OCI-LY7 (cell line): ENCODE measurements around the gene ANP32E. TPM values are rescaled to one million over a fixed set of nuclear protein-coding genes. Genes with fewer than 3 reads are reported as not detected.
"Not testable (repeated sequence)": the region's sequence is repeated elsewhere in the genome, so short reads cannot be mapped to it uniquely, and the experiment has no call there.

Experiments
- BruUV-seq: library from RNA; stranded (reverse); fragments of 400-500 nt; replicated peaks from 2 replicates; lab custom pipeline; 2021; lab: Mats Ljungman, UMichigan
- CTCF ChIA-PET: fragments of 300-600 bp; sonication (Branson Sonifier 250); formaldehyde crosslinking; loops from one replicate; lab custom pipeline; 2022; ENCODE audit warnings: antibody characterized with exemption; ENCODE audit not compliant: unreplicated experiment; lab: Charles Lee
- POLR2A ChIA-PET: fragments of 300-600 bp; sonication (Branson Sonifier 250); formaldehyde crosslinking; loops from one replicate; lab custom pipeline; 2022; ENCODE audit warnings: antibody characterized with exemption; lab: Charles Lee
- DNase-seq: peaks from one replicate; pipeline ENCODE4 v3.0.0-alpha.2; 2015; ENCODE audit warnings: low spot score
- H2AFZ ChIP-seq: fragments of 200-600 bp; sonication (generic), shearing (Covaris generic); 2 replicates; pipeline ENCODE4 v1.6.1; 2014; ENCODE audit warnings: mild to moderate bottlenecking, antibody characterized with exemption, low read length, moderate library complexity
- H3K27ac ChIP-seq: fragments of 200-600 bp; sonication (generic); 2 replicates; pipeline ENCODE4 v1.5.1; 2014; ENCODE audit warnings: mixed run types, low read depth, mild to moderate bottlenecking, moderate library complexity, low read length, inconsistent platforms; ENCODE audit not compliant: poor library complexity, severe bottlenecking
- H3K36me3 ChIP-seq: fragments of 200-600 bp; sonication (generic); 2 replicates; pipeline ENCODE4 v1.6.1; 2014; ENCODE audit warnings: mild to moderate bottlenecking, antibody characterized with exemption, low read length, moderate library complexity, mixed read lengths; ENCODE audit not compliant: insufficient read depth
- H3K4me1 ChIP-seq: fragments of 200-600 bp; sonication (generic); 2 replicates; pipeline ENCODE4 v1.5.1; 2014; ENCODE audit warnings: mild to moderate bottlenecking, low read length; ENCODE audit not compliant: insufficient read depth, poor library complexity, severe bottlenecking
- H3K4me2 ChIP-seq: fragments of 200-600 bp; sonication (generic); 2 replicates; pipeline ENCODE4 v1.6.1; 2014; ENCODE audit warnings: mild to moderate bottlenecking, low read length
- H3K4me3 ChIP-seq: fragments of 200-600 bp; sonication (generic); 2 replicates; pipeline ENCODE4 v1.5.1; 2014; ENCODE audit warnings: mild to moderate bottlenecking, low read depth, low read length; ENCODE audit not compliant: poor library complexity, severe bottlenecking
- H3K79me2 ChIP-seq: fragments of 200-600 bp; sonication (generic); 2 replicates; pipeline ENCODE4 v1.6.1; 2016; ENCODE audit warnings: low read depth, mild to moderate bottlenecking, low read length, moderate library complexity, mixed read lengths; ENCODE audit not compliant: insufficient read depth
- H3K9me2 ChIP-seq: fragments of 200-600 bp; sonication (generic); 2 replicates; pipeline ENCODE4 v1.6.1; 2016; ENCODE audit warnings: mild to moderate bottlenecking, low read length, mixed read lengths; ENCODE audit not compliant: insufficient read depth
- H3K9me3 ChIP-seq: fragments of 200-600 bp; sonication (generic); 2 replicates; pipeline ENCODE4 v1.6.1; 2014; ENCODE audit warnings: mild to moderate bottlenecking, mixed run types, low read length, mixed read lengths
- H4K20me1 ChIP-seq: fragments of 200-600 bp; sonication (generic); 2 replicates; pipeline ENCODE4 v1.6.1; 2014; ENCODE audit warnings: mild to moderate bottlenecking, antibody characterized with exemption, low read length, moderate library complexity, mixed read lengths; ENCODE audit not compliant: insufficient read depth
- CTCF ChIP-seq: fragments of 200-600 bp; sonication (generic); conservative IDR thresholded peaks from 2 replicates; pipeline ENCODE4 v1.5.1; 2014; ENCODE audit warnings: mild to moderate bottlenecking, antibody characterized with exemption, low read length, moderate library complexity, mixed read lengths
- EZH2phosphoT487 ChIP-seq: fragments of 200-600 bp; sonication (generic); IDR thresholded peaks from 2 replicates; pipeline ENCODE4 v1.6.1; 2018; ENCODE audit warnings: low read depth, borderline replicate concordance, mild to moderate bottlenecking, mixed run types, antibody characterized with exemption, low read length, moderate library complexity, mixed read lengths
- intact Hi-C: fragments of 100-400 bp; cut with micrococcal nuclease; formaldehyde crosslinking; loops from one replicate; pipeline ENCODE4 v1.10.0; 2022; ENCODE audit not compliant: unreplicated experiment
- total RNA-seq, 2 experiments: library from RNA; depleted of rRNA in 1 of 2; stranded (reverse); fragments of >200 nt in 1 of 2; shearing (Covaris generic) in 1 of 2; gene quantifications; 2 replicates each; pipeline ENCODE4 v1.2.3, GENCODE V29; 2014 to 2022

The ANP32E gene
- total RNA-seq, 2 experiments from 2014 or later = 52.8 to 152 TPM

- Histone ChIP-seq H3K4me2 (peak overlapping the region; percentile 68), H3K4me1 (peaks cover 15% of the 10 kb centered on the region), H3K4me3 (peak overlapping the region; percentile 63), H2AFZ (peak overlapping the region; percentile 92), H3K36me3 (peaks cover 21% of the 10 kb centered on the region), H3K27ac (peak overlapping the region; percentile 72)
- intact Hi-C loops, H3K79me2 ChIP-seq, H3K9me2 ChIP-seq, H4K20me1 ChIP-seq, H3K9me3 ChIP-seq, CTCF ChIA-PET, DNase-seq: not testable (repeated sequence)
- peak; percentile 57; the same call in 1 of the 2 replicates for TF ChIP-seq CTCF
- POLR2A ChIA-PET = interaction anchor here (0.5 kb wide), 1 partner anchor 304 kb away, joined by 3 read pairs; no protein-coding TSS in a partner anchor
- BruUV-seq = TSS peak; percentile 94
These were observed 21.7 kb downstream of the ANP32E start for GRCh38 chr1:150214099-150214756.

- TF ChIP-seq EZH2phosphoT487 (no peak), CTCF (peak; percentile 86)
- Histone ChIP-seq H3K36me3 (peaks cover 13% of the 10 kb centered on the region; the same call in 1 of the 2 replicates), H3K27ac (peak overlapping the region; percentile 72), H3K9me2 (no peaks in the 10 kb centered on the region), H3K9me3 (no peaks in the 10 kb centered on the region), H3K79me2 (no peaks in the 10 kb centered on the region), H3K4me3 (peak overlapping the region; percentile 63), H3K4me1 (peaks cover 15% of the 10 kb centered on the region), H3K4me2 (peak overlapping the region; percentile 68), H2AFZ (peak overlapping the region; percentile 92), H4K20me1 (no peaks in the 10 kb centered on the region)
- DNase-seq = peak; percentile 98
- ChIA-PET CTCF (no interaction called here), POLR2A (interaction anchor here (0.5 to 0.6 kb wide), 2 partner anchors 229 to 303 kb away, joined by 3 read pairs; no protein-coding TSS in a partner anchor)
- BruUV-seq = TSS peak; percentile 70
- intact Hi-C loops = no loop called here
These were observed 22.5 kb downstream of the ANP32E start for GRCh38 chr1:150213170-150214098.
